HG03108 (cell line): ENCODE results near the gene KCNN1.
A peak's percentile ranks its signal among the peaks of the same experiment; 100 is the strongest.

Experiments used
- ATAC-seq: cut with Tn5 transposase; IDR thresholded peaks from one replicate; pipeline ENCODE4 v1.9.1; 2021; ENCODE audit warnings: moderate library complexity; ENCODE audit not compliant: unreplicated experiment

KCNN1 gene

GRCh38 chr19:17946965-17947784 is 19.7 kb upstream of the KCNN1 start:
- ATAC-seq = peak; percentile 12

- ATAC-seq = peak; percentile 42
Measured at GRCh38 chr19:17947815-17948513, 18.9 kb upstream of the KCNN1 start.

DNA sequence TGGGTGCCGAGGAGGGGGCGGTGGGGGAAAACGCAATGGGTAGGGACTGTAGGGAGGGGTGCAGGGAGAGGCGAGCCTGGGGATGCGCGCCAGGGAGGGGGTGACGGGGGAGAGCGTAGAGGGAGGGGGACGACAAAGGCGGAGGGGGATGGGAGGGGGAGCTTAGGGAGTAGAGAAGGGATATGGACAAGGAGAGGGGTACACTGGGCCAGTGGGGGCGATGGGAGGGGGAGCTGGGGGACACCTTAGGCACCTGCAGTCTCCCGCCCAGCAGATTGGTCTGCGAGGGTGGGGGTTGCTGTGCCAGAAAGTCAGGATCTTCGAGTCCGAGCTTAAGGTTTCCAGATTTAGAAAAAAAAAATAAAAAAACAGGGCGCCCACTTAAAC is 18.4 kb upstream of the KCNN1 start:
- no peak for ATAC-seq

DNA sequence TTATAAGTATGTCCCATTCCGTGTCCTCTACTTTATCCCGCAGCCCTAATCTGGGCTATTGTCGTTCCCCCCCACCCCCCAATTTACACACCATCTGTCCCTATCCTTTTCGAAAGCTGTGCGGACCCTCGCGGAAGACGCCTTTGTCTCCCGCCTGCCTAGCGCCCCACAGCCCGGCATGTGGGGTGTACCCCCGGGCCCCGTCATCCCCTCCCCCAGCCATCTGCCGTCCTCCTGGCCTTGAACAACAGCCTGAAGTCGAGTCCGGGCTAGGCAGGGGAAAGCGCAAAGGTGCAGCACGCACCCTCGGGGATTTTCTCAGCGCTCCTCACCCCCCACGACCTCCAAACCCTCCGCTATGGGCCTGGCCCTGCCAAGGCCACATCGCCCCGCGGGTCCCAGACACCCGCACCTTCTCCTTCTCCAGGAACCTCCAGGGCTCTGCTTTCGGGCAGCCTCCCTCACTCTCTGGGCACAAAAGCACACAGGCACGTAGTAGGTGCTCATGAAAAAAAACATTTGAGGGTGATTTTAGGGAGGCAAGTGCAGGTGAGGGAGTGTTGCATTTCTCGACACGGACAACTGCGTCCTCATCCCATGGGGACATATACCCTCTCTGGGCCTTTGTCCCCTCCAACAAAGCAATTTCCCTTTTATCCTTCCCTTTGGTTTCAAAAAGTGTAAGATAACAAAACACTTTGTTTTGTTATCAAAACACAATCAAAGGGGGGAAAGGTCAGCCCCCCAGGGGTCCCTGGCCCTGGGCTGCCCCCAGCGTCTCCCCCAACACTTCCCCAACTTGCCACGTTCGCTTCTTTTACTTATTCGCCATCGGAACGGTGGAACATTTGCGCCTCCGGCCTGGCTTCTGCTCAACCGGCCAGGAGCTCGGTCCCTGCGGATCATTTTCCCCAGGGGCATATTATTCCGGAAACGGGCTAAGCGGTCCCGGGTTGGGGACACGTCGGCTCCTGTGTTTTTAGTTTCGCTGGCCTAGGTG is 17.7 kb upstream of the KCNN1 start:
- ATAC-seq = no peak

DNA sequence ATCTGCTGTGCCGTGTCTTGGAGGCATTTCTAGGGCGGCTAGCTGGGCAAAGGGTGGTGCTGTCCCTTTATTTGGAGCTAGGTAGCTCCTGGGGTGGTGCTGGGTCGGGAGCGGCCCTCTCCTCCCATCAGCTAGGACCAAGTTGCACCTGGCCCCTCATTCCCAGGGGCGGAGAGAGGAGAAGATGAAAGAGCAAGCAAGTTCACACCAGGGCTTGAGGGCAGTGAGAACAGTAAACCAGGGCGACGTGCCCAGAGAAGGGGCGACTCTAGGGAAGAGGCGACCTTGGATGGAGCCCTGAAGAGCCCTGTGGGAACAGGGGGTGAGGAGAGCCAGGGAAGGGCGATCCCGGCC is 17.0 kb upstream of the KCNN1 start:
- no peak for ATAC-seq

- no peak for ATAC-seq
Measured at GRCh38 chr19:17950310-17951156, 16.4 kb upstream of the KCNN1 start.

GRCh38 chr19:17951157-17951989 is 15.5 kb upstream of the KCNN1 start:
- ATAC-seq = no peak

DNA sequence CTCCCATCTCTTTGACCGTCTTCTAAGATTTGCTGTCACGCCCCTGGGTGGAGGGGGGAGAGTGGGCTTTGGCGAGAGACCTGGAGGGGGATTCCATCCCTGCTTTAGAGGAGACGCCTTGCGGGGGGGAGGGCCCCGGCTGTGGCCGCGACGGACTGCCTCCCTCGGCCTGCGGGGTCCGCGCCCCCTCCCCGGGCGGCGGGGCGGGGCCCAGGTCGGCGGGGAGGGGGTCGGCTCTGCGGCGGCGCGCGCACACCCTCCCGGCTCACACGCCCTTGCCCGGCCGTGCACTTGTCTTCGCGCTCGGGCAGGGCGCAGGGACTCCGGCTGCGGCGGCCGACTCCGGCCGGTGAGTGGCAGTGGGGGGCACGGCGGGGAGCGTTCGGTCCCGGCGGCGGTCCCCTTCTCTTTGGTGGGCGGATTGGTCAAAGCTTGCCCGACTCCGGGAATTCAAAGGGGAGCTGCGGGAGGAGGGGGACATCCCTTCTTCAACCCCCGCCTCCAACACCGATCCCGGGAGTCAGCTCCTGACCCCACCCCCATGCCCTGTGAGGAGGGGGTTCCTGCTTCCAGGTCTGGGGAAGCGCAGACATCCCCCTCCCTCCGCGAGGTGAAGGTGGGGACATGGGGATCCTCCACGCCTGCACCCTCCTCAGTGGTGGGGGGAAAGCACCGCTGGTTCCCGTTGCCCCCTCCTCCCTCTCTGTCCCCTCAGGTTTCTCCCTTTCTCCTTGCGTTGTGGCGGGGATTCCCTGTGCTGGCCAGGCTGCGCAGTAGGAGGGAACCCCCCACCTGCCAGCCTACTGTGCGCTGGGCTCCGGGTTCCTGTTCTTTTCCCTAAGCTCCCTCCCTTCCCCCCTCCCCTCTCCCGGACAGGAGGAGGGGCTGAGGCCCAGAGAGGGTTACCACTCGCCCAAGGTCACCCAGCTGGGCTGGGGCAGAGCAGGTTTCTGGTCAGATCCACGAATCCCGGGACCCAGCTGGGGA is 14.6 kb upstream of the KCNN1 start:
- ATAC-seq = no peak

DNA sequence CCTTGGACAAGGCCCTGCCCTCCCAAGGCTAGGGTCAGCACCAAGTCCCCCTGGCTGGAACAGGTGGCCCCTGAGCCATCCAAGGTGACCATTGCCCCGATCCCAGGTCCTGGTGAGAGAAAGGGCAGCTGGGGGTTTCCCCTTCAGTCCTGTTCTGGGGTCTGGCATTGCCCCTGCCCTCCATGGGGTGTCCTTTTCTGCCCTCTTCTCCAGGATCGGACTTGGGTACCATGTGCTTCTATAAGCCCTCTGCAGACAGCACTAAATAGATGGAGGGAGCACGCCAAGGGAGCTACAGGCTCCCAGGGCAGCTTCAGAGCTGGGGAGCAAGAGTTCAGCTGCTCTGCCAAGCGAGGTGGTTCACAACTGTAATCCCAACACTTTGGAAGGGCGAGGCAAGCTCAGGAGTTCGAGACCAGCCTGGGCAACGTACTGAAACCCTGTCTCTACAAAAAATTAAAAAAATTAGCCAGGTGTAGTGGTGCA is 13.5 kb upstream of the KCNN1 start:
- no peak for ATAC-seq

DNA sequence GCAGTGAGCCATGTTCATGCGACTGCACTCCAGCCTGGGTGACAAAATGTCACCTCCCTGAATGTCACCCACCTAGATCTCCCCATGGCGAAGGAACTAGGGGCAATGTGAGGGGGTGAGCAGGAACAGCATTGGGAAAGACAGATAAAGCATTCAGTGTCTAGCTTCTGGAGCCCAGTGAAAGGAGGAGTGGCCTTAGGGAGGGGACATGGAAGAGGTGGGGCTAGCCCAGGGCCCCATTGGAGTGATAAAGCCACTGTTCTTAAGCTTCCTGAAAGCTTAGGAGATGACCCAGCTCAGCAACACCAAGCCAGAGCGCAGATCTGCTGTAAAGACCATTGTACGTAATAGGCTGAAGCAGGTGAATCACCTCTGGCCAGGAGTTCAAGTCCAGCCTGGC is 13.0 kb upstream of the KCNN1 start:
- ATAC-seq = no peak

DNA sequence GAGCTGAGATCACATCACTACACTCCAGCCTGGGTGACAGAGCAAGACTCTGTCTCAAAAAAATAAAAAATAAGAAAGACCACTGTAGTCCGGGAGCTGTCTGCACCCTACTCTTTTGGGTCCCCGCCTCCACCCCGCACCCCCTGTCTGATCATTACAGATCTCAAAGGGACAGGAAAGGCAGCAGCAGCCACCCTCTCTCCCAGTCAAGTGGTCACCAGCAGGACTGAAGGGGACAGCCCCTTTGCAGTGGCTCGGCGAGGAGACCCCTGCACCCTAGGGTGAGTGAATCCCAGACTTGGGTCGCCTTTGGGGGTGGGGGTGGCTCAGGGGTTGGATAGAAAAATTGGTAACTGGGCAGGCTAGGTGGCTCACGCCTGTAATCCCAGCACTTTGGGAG is 12.5 kb upstream of the KCNN1 start:
- no peak for ATAC-seq

DNA sequence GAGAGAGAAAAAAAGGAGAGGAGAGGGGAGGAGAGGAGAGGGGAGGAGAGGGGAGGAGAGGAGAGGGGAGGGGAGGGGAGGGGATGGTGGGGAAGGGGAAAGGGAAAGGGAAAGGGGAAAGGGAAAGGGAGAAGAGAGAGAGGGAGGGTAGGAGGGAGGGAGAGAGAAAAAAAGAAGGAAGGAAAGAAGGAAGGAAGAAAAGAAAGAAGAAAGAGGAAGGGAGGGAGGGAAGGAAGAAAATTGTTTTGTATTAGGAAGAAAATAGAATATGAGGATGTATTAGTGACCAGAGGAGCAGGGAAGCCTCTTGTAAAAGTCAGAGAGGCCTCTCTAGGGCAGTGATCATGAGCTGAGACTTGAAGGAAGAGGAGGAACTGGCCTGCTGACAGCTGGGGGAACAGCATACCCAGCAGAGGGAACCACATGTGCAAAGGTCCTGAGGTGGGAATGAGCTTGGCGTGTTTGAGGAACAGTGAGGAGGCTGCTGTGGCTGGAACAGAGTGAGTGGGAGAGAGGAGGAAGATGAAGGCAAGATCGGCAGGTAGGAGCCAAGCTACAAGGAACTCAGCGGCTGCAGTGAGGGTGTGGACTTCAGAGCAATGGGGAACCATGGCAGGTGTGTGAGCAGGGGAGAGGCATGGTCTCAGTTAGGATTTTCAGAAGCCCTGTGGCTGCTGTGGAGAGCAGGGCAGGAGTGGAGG is 9.6 kb upstream of the KCNN1 start:
- no peak for ATAC-seq

GRCh38 chr19:17957885-17958284 is 9.0 kb upstream of the KCNN1 start:
- no peak for ATAC-seq

DNA sequence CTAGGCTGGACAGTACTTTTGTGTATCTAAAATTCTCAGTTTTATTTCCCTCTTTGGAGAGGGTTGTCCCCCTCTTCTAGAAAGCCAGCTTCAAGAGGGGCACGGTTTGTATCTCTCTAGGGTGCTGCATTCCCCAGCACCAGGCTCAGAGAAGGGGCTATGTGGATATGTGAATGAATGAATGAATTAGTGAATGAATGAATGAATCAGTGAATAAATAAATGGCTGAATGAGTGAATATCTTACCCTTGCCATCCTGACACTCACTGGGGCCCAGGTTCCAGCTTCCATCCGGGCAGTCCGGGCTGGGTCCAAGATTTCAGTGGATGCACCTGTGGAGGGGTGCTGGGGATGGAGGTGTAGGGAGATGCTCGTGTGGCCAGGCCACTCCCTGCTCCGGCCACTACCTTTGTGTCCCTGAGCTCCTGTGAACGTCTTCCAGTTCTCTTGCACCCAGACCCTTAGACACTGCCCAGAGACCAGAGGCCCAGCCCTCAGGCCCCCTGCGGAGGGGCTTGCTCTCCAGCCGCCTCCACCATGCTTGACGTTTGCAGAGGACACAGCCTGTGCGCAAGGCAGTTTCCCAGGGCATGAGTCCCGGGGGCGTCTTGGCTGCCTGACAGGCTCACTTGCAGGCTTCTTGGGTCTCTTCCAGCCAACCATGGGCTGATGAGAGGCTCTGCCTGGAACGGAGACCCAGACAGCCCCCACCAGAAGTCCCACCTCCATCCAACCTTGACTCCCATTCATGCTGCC is 2.8 kb upstream of the KCNN1 start:
- ATAC-seq = no peak

- no peak for ATAC-seq
Measured at GRCh38 chr19:17965370-17966128, 1.4 kb upstream of the KCNN1 start.

DNA sequence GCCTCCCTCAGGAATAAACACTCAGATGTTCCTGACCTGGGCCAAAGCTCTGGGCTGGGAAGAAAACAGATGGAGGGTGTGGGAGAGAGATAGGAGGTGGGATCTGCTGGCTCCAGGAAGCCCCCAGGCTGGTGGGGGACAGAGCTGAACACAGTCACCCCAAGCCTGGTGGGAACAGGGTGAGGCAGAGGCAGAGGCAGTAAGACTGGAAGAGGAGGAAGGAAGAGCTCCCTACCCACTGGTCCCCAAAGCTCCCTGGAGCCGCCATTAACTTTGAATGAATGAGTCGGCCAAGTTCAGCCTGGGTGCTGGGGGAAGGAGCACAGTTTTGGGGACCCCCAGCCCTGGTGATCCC is 801 bp upstream of the KCNN1 start:
- ATAC-seq = no peak
